ENCODE measurements around the gene C19orf33. TPM values are rescaled to one million over a fixed set of nuclear protein-coding genes. Genes with fewer than 3 reads are reported as not detected.
"Not testable (repeated sequence)": the region's sequence is repeated elsewhere in the genome, so short reads cannot be mapped to it uniquely, and the experiment has no call there.

Gene C19orf33
- total RNA-seq, 1 donor from 2014 or later = 267 TPM

- DNase-seq (ENCODE audit: low read depth) = peak; percentile 67
- no peak for TF ChIP-seq CTCF (conservative IDR thresholded peaks at IDR 0.05; ENCODE audit: low read depth, low read length)
- H3K4me3 ChIP-seq (ENCODE audit: low read depth, low read length) = peak overlapping the region; percentile 79
These were observed 32.7 kb downstream of the C19orf33 start for GRCh38 chr19:38336638-38337359.

DNA sequence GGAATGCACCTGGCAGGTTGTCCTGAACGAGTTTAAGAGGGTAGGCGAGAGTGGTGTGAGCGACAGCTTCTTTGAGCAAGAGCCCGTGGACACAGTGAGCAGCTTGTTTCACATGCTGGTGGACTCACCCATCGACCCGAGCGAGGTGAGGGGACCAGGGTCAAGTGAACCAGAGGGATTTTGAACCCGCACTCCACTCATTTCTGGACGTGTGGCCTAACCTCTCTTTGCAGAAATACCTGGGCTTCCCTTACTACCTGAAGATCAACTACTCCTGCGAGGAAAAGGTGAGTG, 33.3 kb downstream of the C19orf33 start:
- no peak for TF ChIP-seq CTCF (conservative IDR thresholded peaks at IDR 0.05; ENCODE audit: low read depth, low read length)
- no peak for DNase-seq (ENCODE audit: low read depth)
- peak overlapping the region; percentile 79 for H3K4me3 ChIP-seq (ENCODE audit: low read depth, low read length)

DNA sequence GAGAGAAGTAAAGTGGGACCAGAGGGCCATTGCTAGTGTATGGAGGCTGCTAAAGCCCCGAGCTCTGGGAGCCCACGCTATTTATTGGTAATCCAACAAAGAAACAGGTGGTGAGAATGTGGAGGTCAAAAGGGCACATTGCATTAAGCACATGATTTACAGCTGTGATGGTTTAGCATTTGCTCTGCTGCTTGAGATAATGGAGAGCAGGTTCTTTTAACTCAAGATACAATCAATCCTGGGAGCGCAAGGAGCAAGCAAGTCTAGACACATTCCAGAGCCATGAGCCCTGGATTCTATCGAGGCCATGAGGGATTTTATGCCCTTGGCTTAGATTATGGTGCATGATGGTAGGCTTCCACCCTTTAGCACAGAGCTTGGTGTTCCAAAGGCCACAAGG, 35.0 kb downstream of the C19orf33 start:
- H3K4me3 ChIP-seq (ENCODE audit: low read depth, low read length); DNase-seq (ENCODE audit: low read depth): not testable (repeated sequence)

DNA sequence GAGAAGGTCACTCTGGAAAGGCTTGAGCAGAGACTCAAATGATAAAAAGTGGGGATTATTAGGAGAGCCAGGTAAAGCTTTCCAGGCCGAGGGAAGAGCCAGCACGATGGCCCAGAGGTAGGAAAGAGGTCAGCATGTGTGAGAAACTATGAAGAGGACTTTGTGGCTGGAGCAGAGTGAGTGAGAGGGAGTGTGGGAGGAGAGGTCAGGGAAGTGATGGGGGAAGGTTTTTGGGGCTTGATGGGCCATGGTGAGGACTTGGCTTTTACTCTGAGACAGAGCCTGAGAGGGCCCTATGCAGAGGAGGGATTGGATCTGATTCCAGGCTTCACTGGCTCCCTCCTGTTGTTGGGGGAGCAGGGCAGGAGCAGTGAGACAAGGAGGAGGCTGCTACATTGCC, 36.9 kb downstream of the C19orf33 start:
- no peak overlapping the region for H3K4me3 ChIP-seq (ENCODE audit: low read depth, low read length)
- no peak for TF ChIP-seq CTCF (conservative IDR thresholded peaks at IDR 0.05; ENCODE audit: low read depth, low read length)

DNA sequence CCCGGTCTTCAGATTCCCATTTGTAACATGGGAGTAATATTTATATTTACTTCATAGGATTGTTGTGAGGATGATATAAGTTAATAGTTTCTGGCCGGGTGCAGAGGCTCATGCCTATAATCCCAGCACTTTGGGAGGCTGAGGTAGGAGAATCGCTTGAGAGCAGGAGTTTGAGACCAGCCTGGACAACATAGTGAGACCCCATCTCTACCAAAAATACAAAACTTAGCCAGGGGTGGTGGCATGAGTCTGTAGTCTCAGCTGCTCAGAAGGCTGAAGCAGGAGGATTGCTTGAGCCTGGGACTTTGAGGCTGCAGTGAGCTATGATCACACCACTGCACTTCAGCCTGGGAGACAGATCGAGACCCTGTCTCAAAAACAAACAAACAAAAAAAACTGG, 42.8 kb downstream of the C19orf33 start:
- TF ChIP-seq CTCF (conservative IDR thresholded peaks at IDR 0.05; ENCODE audit: low read depth, low read length) = no peak
- no peak for DNase-seq (ENCODE audit: low read depth)
- no peak overlapping the region for H3K4me3 ChIP-seq (ENCODE audit: low read depth, low read length)

More for the DNA sequence above, 36.9 kb downstream of the C19orf33 start:
- no peak for DNase-seq (ENCODE audit: low read depth)

GRCh38 chr19:38350883-38351282, 46.8 kb downstream of the C19orf33 start:
- no peak overlapping the region for H3K4me3 ChIP-seq (ENCODE audit: low read depth, low read length)
- no peak for DNase-seq (ENCODE audit: low read depth)
- no peak for TF ChIP-seq CTCF (conservative IDR thresholded peaks at IDR 0.05; ENCODE audit: low read depth, low read length)

- no peak for TF ChIP-seq CTCF (conservative IDR thresholded peaks at IDR 0.05; ENCODE audit: low read depth, low read length)
- H3K4me3 ChIP-seq (ENCODE audit: low read depth, low read length) = no peak overlapping the region
- DNase-seq (ENCODE audit: low read depth) = no peak
These were observed 47.9 kb downstream of the C19orf33 start for GRCh38 chr19:38351865-38352395.

Data from epithelial cell of proximal tubule (primary cell).